ENCODE results near the gene MYL6. TPM values are rescaled to one million over a fixed set of nuclear protein-coding genes. Genes with fewer than 3 reads are reported as not detected.

The MYL6 gene
- total RNA-seq, 1 donor from 2014 or later: 1,233 TPM

DNA sequence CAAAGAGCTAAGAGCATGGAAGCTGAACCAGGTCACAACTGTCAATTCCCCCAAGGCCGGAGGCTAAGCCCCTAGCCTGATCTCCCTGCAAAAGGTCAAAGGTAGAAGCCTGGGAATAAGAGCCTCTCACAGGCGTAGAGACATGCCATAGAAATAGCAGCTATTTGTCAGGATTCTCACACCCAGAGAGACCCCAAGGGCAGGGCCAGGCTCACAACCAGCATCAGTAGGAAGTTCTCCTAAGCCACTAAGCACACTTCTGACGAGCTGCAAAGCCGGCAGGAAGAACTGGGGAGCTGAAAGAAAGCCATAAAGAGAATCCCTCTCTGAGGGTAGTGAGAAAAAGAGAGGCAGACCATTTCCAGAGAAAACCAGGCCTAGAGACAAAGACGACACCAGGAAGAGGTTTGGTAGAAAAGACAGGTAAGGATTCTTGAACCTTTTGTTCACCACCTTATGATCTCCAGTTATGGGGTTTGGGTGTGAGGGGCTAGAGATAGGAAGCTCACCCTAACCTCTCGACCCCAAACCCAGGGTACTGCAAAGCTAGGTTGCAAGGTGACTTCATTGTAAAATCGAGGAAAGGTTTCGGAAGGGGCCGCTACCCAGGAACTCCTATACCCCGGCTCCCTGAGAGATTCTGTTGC lies 30.1 kb downstream of the MYL6 start:
- Mint-ChIP-seq H3K27me3 (ENCODE audit: insufficient read depth, low read depth) (peaks cover 19% of the 10 kb centered on the region), H3K36me3 (peaks cover 18% of the 10 kb centered on the region), H3K4me3 (peak overlapping the region; percentile 94), H3K27ac (peak overlapping the region; percentile 94), H3K9me3 (peaks cover 9% of the 10 kb centered on the region), H3K4me1 (peaks cover 26% of the 10 kb centered on the region)
- H3F3A ChIP-seq (ENCODE audit: low read depth): peaks cover 45% of the 10 kb centered on the region
- peak overlapping the region; percentile 93 for H3K4me2 ChIP-seq
- H3K79me2 ChIP-seq (ENCODE audit: low read depth): peaks cover 49% of the 10 kb centered on the region
- peak overlapping the region; percentile 88 for H3K9ac ChIP-seq
- no peaks in the 10 kb centered on the region for H3K9me3 ChIP-seq (ENCODE audit: low read depth)
- H4K20me1 ChIP-seq (ENCODE audit: low read depth): peaks cover 20% of the 10 kb centered on the region
- H3K36me3 ChIP-seq: peaks cover 25% of the 10 kb centered on the region
- peaks cover 10% of the 10 kb centered on the region for H3K4me1 ChIP-seq
- peak overlapping the region; percentile 96 for H3K4me3 ChIP-seq
- TF ChIP-seq EZH2phosphoT487 (IDR thresholded peaks at IDR 0.05) (no peak), EZH2 (IDR thresholded peaks at IDR 0.05) (no peak)
- TF ChIP-seq, protein P1, sequence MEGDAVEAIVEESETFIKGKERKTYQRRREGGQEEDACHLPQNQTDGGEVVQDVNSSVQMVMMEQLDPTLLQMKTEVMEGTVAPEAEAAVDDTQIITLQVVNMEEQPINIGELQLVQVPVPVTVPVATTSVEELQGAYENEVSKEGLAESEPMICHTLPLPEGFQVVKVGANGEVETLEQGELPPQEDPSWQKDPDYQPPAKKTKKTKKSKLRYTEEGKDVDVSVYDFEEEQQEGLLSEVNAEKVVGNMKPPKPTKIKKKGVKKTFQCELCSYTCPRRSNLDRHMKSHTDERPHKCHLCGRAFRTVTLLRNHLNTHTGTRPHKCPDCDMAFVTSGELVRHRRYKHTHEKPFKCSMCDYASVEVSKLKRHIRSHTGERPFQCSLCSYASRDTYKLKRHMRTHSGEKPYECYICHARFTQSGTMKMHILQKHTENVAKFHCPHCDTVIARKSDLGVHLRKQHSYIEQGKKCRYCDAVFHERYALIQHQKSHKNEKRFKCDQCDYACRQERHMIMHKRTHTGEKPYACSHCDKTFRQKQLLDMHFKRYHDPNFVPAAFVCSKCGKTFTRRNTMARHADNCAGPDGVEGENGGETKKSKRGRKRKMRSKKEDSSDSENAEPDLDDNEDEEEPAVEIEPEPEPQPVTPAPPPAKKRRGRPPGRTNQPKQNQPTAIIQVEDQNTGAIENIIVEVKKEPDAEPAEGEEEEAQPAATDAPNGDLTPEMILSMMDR (IDR thresholded peaks at IDR 0.05): no peak
- peak; percentile 15 for DNase-seq (ENCODE audit: low spot score)
- H2AFZ ChIP-seq (replicated peaks): no peak overlapping the region
- no peaks in the 10 kb centered on the region for H3K27me3 ChIP-seq
- peak overlapping the region; percentile 88 for H3K27ac ChIP-seq

DNA sequence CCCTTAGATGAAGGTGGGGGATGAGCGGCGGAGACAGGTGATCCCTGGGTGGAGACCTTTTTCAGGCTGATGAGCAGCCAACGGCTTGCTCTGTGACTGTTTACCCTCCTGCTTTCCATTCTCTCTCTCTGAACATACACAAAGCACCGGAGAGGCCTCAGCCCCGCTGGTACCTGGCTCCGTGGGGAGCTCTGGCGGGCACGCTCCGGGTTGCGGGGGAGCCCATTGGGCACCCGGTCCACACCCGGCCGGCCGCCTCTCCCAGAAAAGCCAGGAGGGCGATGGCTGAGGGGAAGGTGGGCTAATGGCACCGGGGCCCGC lies 30.6 kb downstream of the MYL6 start:
- H3K9me3 Mint-ChIP-seq: peaks cover 9% of the 10 kb centered on the region
- peaks cover 20% of the 10 kb centered on the region for H3K36me3 ChIP-seq

DNA sequence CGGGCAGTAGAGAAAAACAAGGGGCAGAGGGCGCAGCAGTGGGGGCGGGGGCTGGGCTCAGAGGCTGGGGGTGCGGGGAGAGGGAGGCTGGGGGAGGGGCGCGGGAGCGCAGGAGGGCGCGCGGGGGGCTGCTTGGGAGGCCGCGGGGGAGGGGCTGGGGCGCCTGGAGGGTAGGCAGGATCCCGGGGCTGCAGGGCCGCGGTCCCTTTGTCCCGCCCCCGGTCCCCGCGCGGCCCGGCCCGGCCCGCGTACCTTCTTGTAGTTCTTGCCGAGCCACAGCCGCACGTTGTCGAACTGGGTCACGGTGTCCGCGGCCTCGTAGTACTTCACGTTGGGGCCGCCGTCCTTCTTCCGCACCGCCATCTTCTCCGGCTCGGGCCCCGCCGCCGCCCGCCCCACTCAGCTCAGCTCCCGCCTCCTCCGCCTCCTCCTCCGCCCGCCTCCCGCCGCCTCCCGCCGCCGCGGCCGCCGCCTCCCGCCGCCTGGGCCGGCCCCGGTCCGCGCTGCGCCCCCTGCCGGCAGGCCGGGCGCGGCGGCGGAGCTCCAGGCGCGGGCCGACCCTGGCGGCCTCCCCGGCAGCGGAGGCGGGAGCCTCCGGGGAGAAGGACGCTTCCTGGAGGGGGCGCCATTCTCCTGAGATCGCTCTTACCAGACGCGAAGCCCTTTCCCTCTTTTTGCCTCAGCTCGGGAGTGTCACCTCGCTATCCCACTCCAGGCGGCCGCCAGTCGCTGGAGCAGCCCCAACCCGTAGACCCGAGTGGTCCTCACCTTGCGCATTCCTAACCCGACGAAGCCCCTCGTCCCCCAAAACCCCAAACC lies 31.1 kb downstream of the MYL6 start, which contains the start of gene SMARCC2:
Gene SMARCC2, minus strand, starts transcription at position 385 of the 819 bp plus-strand sequence. Its CDS starts 22 bp downstream, at position 363.
- Histone ChIP-seq H3K79me2 (ENCODE audit: low read depth) (peaks cover 47% of the 10 kb centered on the region), H2AFZ (replicated peaks) (peak within 1 kb of the TSS; percentile 92), H4K20me1 (ENCODE audit: low read depth) (peaks cover 20% of the 10 kb centered on the region), H3K36me3 (peaks cover 17% of the 10 kb centered on the region), H3K27ac (peak within 1 kb of the TSS; percentile 88), H3K9me3 (ENCODE audit: low read depth) (no peaks in the 10 kb centered on the region), H3K4me2 (peak within 1 kb of the TSS; percentile 93), H3F3A (ENCODE audit: low read depth) (peaks cover 45% of the 10 kb centered on the region), H3K27me3 (no peaks in the 10 kb centered on the region), H3K4me3 (peak within 1 kb of the TSS; percentile 96), H3K9ac (peak within 1 kb of the TSS; percentile 88), H3K4me1 (peaks cover 10% of the 10 kb centered on the region)
- Mint-ChIP-seq H3K4me1 (peaks cover 26% of the 10 kb centered on the region), H3K27ac (peak within 1 kb of the TSS; percentile 98), H3K36me3 (peaks cover 14% of the 10 kb centered on the region), H3K4me3 (peak within 1 kb of the TSS; percentile 95), H3K9me3 (peaks cover 9% of the 10 kb centered on the region), H3K27me3 (ENCODE audit: insufficient read depth, low read depth) (peaks cover 20% of the 10 kb centered on the region)
- TF ChIP-seq EZH2 (IDR thresholded peaks at IDR 0.05): no peak
- TF ChIP-seq, protein P1 (IDR thresholded peaks at IDR 0.05): peak; percentile 66
- TF ChIP-seq EZH2phosphoT487 (IDR thresholded peaks at IDR 0.05): no peak
- peak; percentile 97 for DNase-seq (ENCODE audit: low spot score)

More for the DNA sequence above, 30.6 kb downstream of the MYL6 start:
- H3K9ac ChIP-seq: peak overlapping the region; percentile 88
- peak overlapping the region; percentile 96 for H3K4me3 ChIP-seq
- peak overlapping the region; percentile 88 for H3K27ac ChIP-seq
- Mint-ChIP-seq H3K4me3 (peak overlapping the region; percentile 94), H3K27me3 (ENCODE audit: insufficient read depth, low read depth) (peaks cover 20% of the 10 kb centered on the region), H3K4me1 (peaks cover 26% of the 10 kb centered on the region), H3K27ac (peak overlapping the region; percentile 94), H3K36me3 (peaks cover 17% of the 10 kb centered on the region)
- H3K79me2 ChIP-seq (ENCODE audit: low read depth): peaks cover 49% of the 10 kb centered on the region
- DNase-seq (ENCODE audit: low spot score): no peak
- H3K27me3 ChIP-seq: no peaks in the 10 kb centered on the region
- H3K4me2 ChIP-seq: peak overlapping the region; percentile 93
- peaks cover 45% of the 10 kb centered on the region for H3F3A ChIP-seq (ENCODE audit: low read depth)
- H3K9me3 ChIP-seq (ENCODE audit: low read depth): no peaks in the 10 kb centered on the region
- H4K20me1 ChIP-seq (ENCODE audit: low read depth): peaks cover 20% of the 10 kb centered on the region
- TF ChIP-seq, protein P1 (IDR thresholded peaks at IDR 0.05): no peak
- H3K4me1 ChIP-seq: peaks cover 10% of the 10 kb centered on the region
- no peak overlapping the region for H2AFZ ChIP-seq (replicated peaks)

Data from neural progenitor cell (in vitro differentiated cells).